RPMI7951 (cell line): ENCODE results near the gene SAA4. TPM values are rescaled to one million over a fixed set of nuclear protein-coding genes. Genes with fewer than 3 reads are reported as not detected.
"Not testable (repeated sequence)": the region's sequence is repeated elsewhere in the genome, so short reads cannot be mapped to it uniquely, and the experiment has no call there.

Experiments used
- DNase-seq: peaks from one replicate; pipeline ENCODE4 v3.0.0-alpha.2; 2012; ENCODE audit warnings: low read depth
- total RNA-seq: library from RNA; depleted of rRNA; stranded (reverse); fragments of >200 nt; shearing (Covaris generic); gene quantifications from 2 replicates; pipeline ENCODE4 v1.2.3, GENCODE V29; 2014; rRNA removed

Gene SAA4
- not detected in 2 replicates for total RNA-seq

- DNase-seq: no peak
Measured at GRCh38 chr11:18236664-18237356, at the start of gene SAA4. TSS of gene SAA4 (minus strand) at chr11:18236802. CDS start at chr11:18235926, 876 bp downstream.

- no peak for DNase-seq
Measured at GRCh38 chr11:18285841-18286240, 49.2 kb upstream of the SAA4 start.

- DNase-seq: no peak
Measured at GRCh38 chr11:18282626-18283025, 46.0 kb upstream of the SAA4 start.

- DNase-seq: no peak
Measured at GRCh38 chr11:18280438-18281045, 43.9 kb upstream of the SAA4 start.

- no peak for DNase-seq
Measured at GRCh38 chr11:18277565-18278271, 41.1 kb upstream of the SAA4 start.

- DNase-seq: no peak
Measured at GRCh38 chr11:18271206-18271605, 34.6 kb upstream of the SAA4 start.

GRCh38 chr11:18270102-18270501 lies 33.5 kb upstream of the SAA4 start:
- no peak for DNase-seq

- not testable (repeated sequence) for DNase-seq
Measured at GRCh38 chr11:18269252-18269651, 32.6 kb upstream of the SAA4 start.

GRCh38 chr11:18267335-18268133 lies 30.9 kb upstream of the SAA4 start:
- DNase-seq: not testable (repeated sequence)

GRCh38 chr11:18265949-18266348 lies 29.3 kb upstream of the SAA4 start, which contains the start of gene SAA1:
TSS of gene SAA1 (plus strand) at chr11:18266264. CDS start at chr11:18266888, 624 bp downstream.
- DNase-seq: peak; percentile 28

GRCh38 chr11:18264677-18265555 lies 28.3 kb upstream of the SAA4 start:
- DNase-seq: no peak

- DNase-seq: no peak
Measured at GRCh38 chr11:18264035-18264434, 27.4 kb upstream of the SAA4 start.

- DNase-seq: not testable (repeated sequence)
Measured at GRCh38 chr11:18262681-18263350, 26.2 kb upstream of the SAA4 start.

- no peak for DNase-seq
Measured at GRCh38 chr11:18261721-18262120, 25.1 kb upstream of the SAA4 start.

GRCh38 chr11:18259259-18259658 lies 22.7 kb upstream of the SAA4 start:
- DNase-seq: no peak

- no peak for DNase-seq
Measured at GRCh38 chr11:18254781-18255361, 18.3 kb upstream of the SAA4 start.

GRCh38 chr11:18253778-18254338 lies 17.3 kb upstream of the SAA4 start:
- no peak for DNase-seq

- no peak for DNase-seq
Measured at GRCh38 chr11:18253233-18253632, 16.6 kb upstream of the SAA4 start.

GRCh38 chr11:18248561-18248960 lies 12.0 kb upstream of the SAA4 start, which contains the start of gene SAA2:
TSS of gene SAA2 (minus strand) at chr11:18248668. CDS start at chr11:18248011, 657 bp downstream.
- DNase-seq: peak; percentile 21
